Omental fat pad (tissue), 4 donors: ENCODE results near the gene LDB1. TPM values are rescaled to one million over a fixed set of nuclear protein-coding genes. Genes with fewer than 3 reads are reported as not detected.

ENCODE experiments used
- ATAC-seq: fragments of 150-250 bp; one replicate; pipeline ENCODE4 v1.9.1; 2016; ENCODE audit warnings: mild to moderate bottlenecking, moderate library complexity; ENCODE audit not compliant: low FRiP score
- DNase-seq: peaks from one replicate; pipeline ENCODE4 v3.0.0-alpha.2; 2019; ENCODE audit warnings: low spot score
- CTCF ChIP-seq, 3 donors: fragments of 450-650 bp; IDR thresholded peaks; one replicate each; pipeline ENCODE4 v1.5.1; 2016 to 2017; ENCODE audit warnings: antibody characterized with exemption in 3 of 3, mild to moderate bottlenecking in 3 of 3, moderate library complexity in 2 of 3
- small RNA-seq: library from RNA; depleted of rRNA; stranded (forward); fragments of <200 nt; gene quantifications from one replicate; pipeline ENCODE3, GENCODE V24; 2016
- total RNA-seq, 4 donors: library from RNA; depleted of rRNA; stranded (reverse); fragments of >200 nt; gene quantifications; one replicate each; pipeline ENCODE4 v1.1.0, GENCODE V29; 2016

LDB1 gene
- total RNA-seq, 4 donors from 2014 or later: 20.1 to 33.2 (median 30.9) TPM

DNA sequence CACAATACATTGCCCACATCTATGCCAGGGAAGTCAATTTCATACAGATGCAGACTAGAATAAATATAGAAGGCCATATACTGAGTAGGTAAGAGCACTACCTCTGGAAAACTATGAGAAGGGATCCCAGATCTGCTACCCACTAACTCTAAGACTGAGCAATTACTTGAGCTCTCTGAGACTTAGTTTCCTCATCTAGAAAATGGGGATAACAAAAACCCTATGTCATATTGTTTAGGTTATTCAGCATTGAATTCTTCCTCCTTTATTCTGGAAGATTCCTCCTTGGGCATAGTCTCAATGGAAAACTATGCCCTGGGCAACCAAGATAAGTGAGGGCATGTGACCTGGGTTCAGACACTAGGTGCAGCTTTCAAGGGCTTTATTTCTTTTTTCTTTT lies 60.2 kb downstream of the LDB1 start:
- ATAC-seq (no peak), DNase-seq (no peak)
- TF ChIP-seq CTCF (IDR thresholded peaks at IDR 0.05): no peak

Small RNAs within 50 kb of the gene (small RNA-seq; reads per million reads assigned to genes)
- gene AL500527.1: not detected
- not detected for gene AL500527.2

Other genes with a start within 250 kb of the LDB1 start
- gene ARMH3, start 64.2 kb downstream of the LDB1 start, total RNA-seq: 10 to 100 TPM; 10.0 to 61.8 (median 12.7) TPM
- gene HPS6, start 55.0 kb downstream of the LDB1 start, total RNA-seq: 10 to 100 TPM; 14.1 to 31.5 (median 22.5) TPM
- 100 to 1,000 TPM in 1 of 4 donors, 10 to 100 TPM in 3; 15.4 to 105 (median 31.9) TPM for gene PPRC1, start 12.7 kb upstream of the LDB1 start, total RNA-seq
- 100 to 1,000 TPM in 2 of 4 donors, 10 to 100 TPM in 2; 35.3 to 229 (median 81.7) TPM for gene NOLC1, start 32.0 kb upstream of the LDB1 start, total RNA-seq
- 1 to 10 TPM in 3 of 4 donors, under 1 TPM in 1; 0.72 to 4.6 (median 2.1) TPM for gene ELOVL3, start 105.9 kb upstream of the LDB1 start, total RNA-seq
- gene PITX3, start 121.1 kb upstream of the LDB1 start, total RNA-seq: under 1 TPM in 2 of 4 donors, not detected in 2; 0.36 to 0.37 TPM
- 10 to 100 TPM; 28.1 to 34.9 (median 31.6) TPM for gene GBF1, start 125.2 kb upstream of the LDB1 start, total RNA-seq